HepG2 (cell line): ENCODE data around the gene MIEF1. TPM values are rescaled to one million over a fixed set of nuclear protein-coding genes. Genes with fewer than 3 reads are reported as not detected.

Source experiments
- ATAC-seq: fragments of 200-7000 bp; cut with Tn5 transposase; 3 replicates; pipeline ENCODE4 v1.9.1; 2020; ENCODE audit warnings: mild to moderate bottlenecking, moderate library complexity
- BruUV-seq: library from RNA; stranded (reverse); fragments of 400-500 nt; replicated peaks from 2 replicates; lab custom pipeline; 2021; lab: Mats Ljungman, UMichigan
- CTCF ChIA-PET: fragments of 300-600 bp; formaldehyde crosslinking; extraction: SDS; loops from one replicate; lab custom pipeline; 2021; ENCODE audit warnings: low total read pairs, inconsistent platforms, low intra/inter-chr PET ratio; lab: Yijun Ruan, JAX
- POLR2A ChIA-PET: fragments of 350-600 bp; sonication (Branson Sonifier 250); formaldehyde crosslinking; loops from one replicate; lab custom pipeline; 2020; ENCODE audit warnings: antibody characterized with exemption, inconsistent platforms; lab: Yijun Ruan, JAX
- DNase-seq: peaks from one replicate; pipeline ENCODE4 v3.0.0-alpha.2; 2015; ENCODE audit warnings: low spot score
- FAIRE-seq: peaks from 3 replicates; lab custom pipeline; 2011; peaks lifted over from hg19 to GRCh38; lab: Jason Lieb, UNC
- H2AFZ ChIP-seq: one replicate; pipeline ENCODE4 v1.6.1; 2011; ENCODE audit warnings: low read length, inconsistent platforms
- H3K27ac ChIP-seq: fragments of 300-600 bp; 3 replicates; pipeline ENCODE4 v1.8.0; 2011; ENCODE audit warnings: mixed run types, mild to moderate bottlenecking, mixed read lengths, low read length, inconsistent platforms; ENCODE audit not compliant: insufficient read depth; ENCODE audit errors: extremely low read length
- H3K27me3 ChIP-seq, 2 experiments: fragments of 200-600 bp in 1 of 2; 2 replicates in 1 of 2; 3 replicates in 1 of 2; pipeline versions ENCODE4 v1.6.0 to v1.8.0; 2011; ENCODE audit warnings: low read length in 2 of 2, mild to moderate bottlenecking in 2 of 2, moderate library complexity in 2 of 2, inconsistent platforms in 1 of 2; ENCODE audit not compliant: insufficient read depth in 2 of 2, control insufficient read depth in 1 of 2
- H3K36me3 ChIP-seq, 2 experiments: fragments of 200-600 bp in 1 of 2; replicated peaks in 1 of 2; 2 replicates in 1 of 2; 3 replicates in 1 of 2; pipeline versions ENCODE4 v1.5.1 to v1.8.0; 2011; ENCODE audit warnings: low read length in 2 of 2, inconsistent platforms in 1 of 2; ENCODE audit not compliant: insufficient read depth in 2 of 2, control insufficient read depth in 1 of 2
- H3K4me1 ChIP-seq: 2 replicates; pipeline ENCODE4 v1.5.1; 2012; ENCODE audit warnings: low read length, inconsistent platforms; ENCODE audit not compliant: insufficient read depth
- H3K4me2 ChIP-seq: 2 replicates; pipeline ENCODE4 v1.6.0; 2011; ENCODE audit warnings: low read depth, low read length, inconsistent platforms
- H3K4me3 ChIP-seq, 3 experiments: fragments of 200-600 bp in 1 of 3; sonication (generic), shearing (Covaris generic) in 1 of 3; replicated peaks in 1 of 3; 2 replicates each; pipeline ENCODE4 v1.5.1; 2011 to 2016; ENCODE audit warnings: low read length in 3 of 3, inconsistent platforms in 2 of 3, low read depth in 2 of 3, mild to moderate bottlenecking in 2 of 3, control low read depth in 1 of 3, mixed read lengths in 1 of 3; ENCODE audit not compliant: insufficient read depth in 1 of 3
- H3K79me2 ChIP-seq: one replicate; pipeline ENCODE4 v1.6.1; 2011; ENCODE audit warnings: low read length, inconsistent platforms; ENCODE audit not compliant: insufficient read depth
- H3K9ac ChIP-seq: 2 replicates; pipeline ENCODE4 v1.6.0; 2011; ENCODE audit warnings: mild to moderate bottlenecking, low read depth, low read length, inconsistent platforms; ENCODE audit not compliant: insufficient read depth
- H3K9me3 ChIP-seq: 2 replicates; pipeline ENCODE4 v1.5.1; 2012; ENCODE audit warnings: mild to moderate bottlenecking, low read length
- H4K20me1 ChIP-seq: 2 replicates; pipeline ENCODE4 v1.6.0; 2011; ENCODE audit warnings: inconsistent platforms, mild to moderate bottlenecking, low read length, moderate library complexity; ENCODE audit not compliant: insufficient read depth
- ARID5B ChIP-seq: IDR thresholded peaks from 2 replicates; pipeline ENCODE4 v1.4.0; 2020; ENCODE audit warnings: mild to moderate bottlenecking, missing genetic modification reagents
- HMGXB3 ChIP-seq: sonication (generic); formaldehyde crosslinking; IDR thresholded peaks from 2 replicates; pipeline ENCODE4 v1.4.0; 2020; ENCODE audit warnings: missing genetic modification reagents, borderline replicate concordance
- MIER3 ChIP-seq: IDR thresholded peaks from 2 replicates; pipeline ENCODE4 v1.6.1; 2016; ENCODE audit warnings: missing compliant biosample characterization, borderline replicate concordance
- PPARG ChIP-seq: conservative IDR thresholded peaks from 2 replicates; pipeline ENCODE4 v1.6.1; 2016; ENCODE audit warnings: missing biosample characterization, missing genetic modification reagents
- SOX5 ChIP-seq: IDR thresholded peaks from 2 replicates; pipeline ENCODE4 v1.6.1; 2016; ENCODE audit warnings: borderline replicate concordance
- SOX6 ChIP-seq, 2 experiments: fragments of 450-650 bp in 1 of 2; sonication (generic) in 1 of 2; formaldehyde crosslinking in 1 of 2; IDR thresholded peaks; 2 replicates each; pipeline versions ENCODE4 v1.4.0 to v1.6.1; 2017 to 2020; ENCODE audit warnings: antibody characterized with exemption in 1 of 2, mild to moderate bottlenecking in 1 of 2, missing genetic modification reagents in 1 of 2
- ZNF260 ChIP-seq: sonication (generic); formaldehyde crosslinking; IDR thresholded peaks from 2 replicates; pipeline ENCODE4 v1.4.0; 2020; ENCODE audit warnings: missing genetic modification reagents, low read depth, mild to moderate bottlenecking, borderline replicate concordance
- ZNF83 ChIP-seq: sonication (generic); formaldehyde crosslinking; IDR thresholded peaks from 2 replicates; pipeline ENCODE4 v1.4.0; 2020; ENCODE audit warnings: missing genetic modification reagents, mild to moderate bottlenecking, borderline replicate concordance
- ZNF883 ChIP-seq: sonication (generic); formaldehyde crosslinking; IDR thresholded peaks from 2 replicates; pipeline ENCODE4 v1.5.1; 2020; ENCODE audit warnings: mild to moderate bottlenecking, missing genetic modification reagents; ENCODE audit errors: not compliant biosample characterization
- WGBS: methylation state at CpG from one replicate; pipeline ENCODE4 v1.1.6; 2017; ENCODE audit warnings: low lambda C conversion rate; 5-methylcytosine and 5-hydroxymethylcytosine counted together
- in situ Hi-C: cut with HindIII; loops from 2 replicates; pipeline ENCODE4 v1.10.0; 2017; ENCODE audit warnings: low pct_unique_long_range_greater_than_20kb; ENCODE audit not compliant: extremely low pct_ligation_motif_present
- intact Hi-C: fragments of 100-400 bp; cut with micrococcal nuclease; formaldehyde crosslinking; loops from one replicate; pipeline ENCODE4 v1.10.0; 2022; ENCODE audit not compliant: unreplicated experiment
- polyA plus RNA-seq, 8 experiments: library from polyadenylated mRNA; depleted of rRNA in 3 of 8; stranded (reverse) in 7 of 8; unstranded in 1 of 8; fragments of >200 nt; fragmentation: Illumina TruSeq in 4 of 8; extraction: Trizol in 4 of 8; gene quantifications; 2 replicates each; pipeline versions ENCODE4 v1.2.1 to v1.2.3, GENCODE V29; 2011 to 2016; ENCODE audit warnings: low read depth in 4 of 8, missing spikeins in 1 of 8, mixed read lengths in 1 of 8; ENCODE audit not compliant: insufficient read depth in 1 of 8
- total RNA-seq, 5 experiments: library from RNA; depleted of rRNA; stranded (reverse); fragments of >200 nt; fragmentation: Illumina TruSeq; extraction: Trizol; gene quantifications; 2 replicates each; pipeline ENCODE4 v1.2.3, GENCODE V29; 2016; ENCODE audit warnings: low read depth in 1 of 5

MIEF1 gene
- total and polyA plus RNA-seq, 2 of the 13 experiments (the other 11 are each of a cell fraction or from before 2014, with no cell fraction given), result 21.7 to 34.8 TPM

- BruUV-seq, result no TSS peak
- FAIRE-seq (no peak), ATAC-seq (no peak), DNase-seq (peak; percentile 63)
- Histone ChIP-seq H3K27ac (no peak overlapping the region), H3K4me1 (peaks cover 63% of the 10 kb centered on the region), H4K20me1 (peaks cover 6% of the 10 kb centered on the region; the same call in 1 of the 2 replicates), H3K4me3 (no peak overlapping the region), H3K79me2 (peaks cover 13% of the 10 kb centered on the region), H3K9ac (0 out of 2 replicates have a peak overlapping the region, but pooled peaks have one; percentile 27), H2AFZ (no peak overlapping the region), H3K9me3 (no peaks in the 10 kb centered on the region), H3K36me3 (0 out of 5 replicates have a peak, but pooled peaks cover 0 to 2% of the 10 kb centered on the region in 2 experiments), H3K27me3 (no peaks in the 10 kb centered on the region; a peak in 1 of 5 replicates), H3K4me2 (peak overlapping the region; percentile 62)
- intact Hi-C loops (no loop called here), in situ Hi-C loops (no loop called here)
- WGBS, result 6% methylated on average over 3 of the region's 3 CpGs
- ChIA-PET POLR2A (interaction anchor here (0.6 to 9.1 kb wide), 5 partner anchors 9 to 29 kb away, joined by 3 to 167 read pairs (median 5); partner anchors contain the start of genes ATF4 and RPS19BP1), CTCF (no interaction called here)
- TF ChIP-seq ZNF883 (no peak), PPARG (CRISPR knock-in tag) (no peak), HMGXB3 (CRISPR knock-in tag) (no peak), ZNF260 (CRISPR knock-in tag) (no peak), SOX5 (CRISPR knock-in tag) (peak; percentile 51; the same call in 1 of the 2 replicates), ZNF83 (CRISPR knock-in tag) (no peak), SOX6 (IDR thresholded peaks at IDR 0.05) (no peak), SOX6 (CRISPR knock-in tag; IDR thresholded peaks at IDR 0.05) (peak; percentile 39; the same call in 1 of the 2 replicates), MIER3 (CRISPR knock-in tag) (no peak), ARID5B (CRISPR knock-in tag) (peak; percentile 8; the same call in 1 of the 2 replicates)
These were observed 3.3 kb upstream of the MIEF1 start for GRCh38 chr22:39498802-39499201.
